Lung (tissue), 12 donors: Measurements from ENCODE around the gene CD38. TPM values are rescaled to one million over a fixed set of nuclear protein-coding genes. Genes with fewer than 3 reads are reported as not detected.

Experiments used
- ATAC-seq: fragments of 200-7000 bp; cut with Tn5 transposase; one replicate; pipeline ENCODE4 v1.9.1; 2020; ENCODE audit warnings: moderate number of reproducible peaks; ENCODE audit not compliant: insufficient read depth, low FRiP score
- DNase-seq, 3 donors: peaks; one replicate each; pipeline ENCODE4 v3.0.0-alpha.2; 2013 to 2017
- H3K27ac ChIP-seq, 2 donors: one replicate each; pipeline ENCODE4 v1.5.1; 2013; ENCODE audit warnings: mild to moderate bottlenecking in 2 of 2, moderate library complexity in 2 of 2, control low read depth in 1 of 2, inconsistent platforms in 1 of 2, low read depth in 1 of 2, low read length in 1 of 2
- H3K27me3 ChIP-seq, 3 donors: one replicate each; pipeline ENCODE4 v1.5.1; 2013; ENCODE audit warnings: low read length in 2 of 3; ENCODE audit not compliant: control insufficient read depth in 3 of 3, insufficient read depth in 3 of 3
- H3K36me3 ChIP-seq, 4 donors: one replicate each; pipeline ENCODE4 v1.5.1; 2013; ENCODE audit warnings: low read length in 4 of 4, mild to moderate bottlenecking in 1 of 4, moderate library complexity in 1 of 4; ENCODE audit not compliant: control insufficient read depth in 4 of 4, insufficient read depth in 4 of 4
- H3K4me1 ChIP-seq, 5 donors: one replicate each; pipeline ENCODE4 v1.5.1; 2013; ENCODE audit warnings: low read length in 5 of 5, mild to moderate bottlenecking in 2 of 5, moderate library complexity in 1 of 5; ENCODE audit not compliant: control insufficient read depth in 5 of 5, insufficient read depth in 5 of 5
- H3K4me3 ChIP-seq: one replicate; pipeline ENCODE4 v1.5.1; 2013; ENCODE audit warnings: mild to moderate bottlenecking, control low read depth, moderate library complexity
- H3K9ac ChIP-seq, 2 donors: one replicate each; pipeline ENCODE4 v1.5.1; 2013; ENCODE audit warnings: low read length in 2 of 2, control low read depth in 1 of 2; ENCODE audit not compliant: insufficient read depth in 1 of 2
- H3K9me3 ChIP-seq, 4 donors: one replicate each; pipeline ENCODE4 v1.5.1; 2013; ENCODE audit warnings: low read length in 3 of 4, mild to moderate bottlenecking in 1 of 4, moderate library complexity in 1 of 4; ENCODE audit not compliant: control insufficient read depth in 4 of 4, insufficient read depth in 3 of 4
- WGBS, 2 donors: extraction: QIAGEN DNeasy Blood & Tissue Kit; methylation state at CpG; one replicate each; pipeline ENCODE4 v1.1.7; 2013; 5-methylcytosine and 5-hydroxymethylcytosine counted together
- polyA plus RNA-seq, 2 donors: library from polyadenylated mRNA; stranded (reverse); fragments of 200-250 nt; gene quantifications; one replicate each; pipeline ENCODE4 v1.2.1, GENCODE V29; 2013
- total RNA-seq, 2 donors: library from RNA; depleted of rRNA in 1 of 2; stranded (reverse); fragments of >200 nt in 1 of 2; gene quantifications; one replicate each; pipeline ENCODE4 v1.2.1, GENCODE V29; 2014 to 2021
- TF ChIP-seq, protein P1 (sequence below): IDR thresholded peaks from 2 replicates; pipeline ENCODE4 v1.5.1; 2012; ENCODE audit warnings: mild to moderate bottlenecking; ENCODE audit errors: control extremely low read depth, extremely low read depth
- donor health status: control.
- donor health status: control.
- donor health status: Bipolar disorder and iron deficiency.
- donor health status: healthy.
- donor health status: DM: yes; HTN: yes; CAD: no.

Gene CD38
- total and polyA plus RNA-seq, 4 donors, result 4.8 to 47.2 (median 14.4) TPM

DNA sequence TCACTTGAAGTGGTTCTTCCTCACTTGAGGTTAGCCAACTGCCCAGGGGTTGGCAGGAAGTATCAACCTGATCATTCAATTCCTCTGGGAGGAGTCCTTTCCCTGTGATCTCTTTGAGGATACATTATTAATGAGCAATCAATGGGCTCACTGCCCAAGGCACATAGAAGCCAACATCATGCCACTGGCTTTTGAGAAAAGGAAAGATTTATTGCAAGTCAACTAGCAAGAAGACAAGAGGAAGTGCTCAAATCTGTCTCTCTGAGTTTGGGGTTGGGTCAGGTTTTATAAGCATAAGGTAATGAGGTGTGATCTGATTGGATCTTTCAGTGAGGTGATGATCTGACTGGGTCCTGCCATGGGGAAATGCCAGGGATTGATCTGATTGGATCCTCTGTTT, 120.8 kb downstream of the CD38 start:
- DNase-seq (no peak), ATAC-seq (no peak)
- Histone ChIP-seq H3K27ac (no peak overlapping the region), H3K4me3 (no peak overlapping the region), H3K9me3 (no peaks in the 10 kb centered on the region), H3K4me1 (no peaks in the 10 kb centered on the region), H3K27me3 (peaks cover 0 to 9% (median 0%) of the 10 kb centered on the region in 3 donors), H3K36me3 (no peaks in the 10 kb centered on the region), H3K9ac (no peak overlapping the region)
- TF ChIP-seq, protein P1, sequence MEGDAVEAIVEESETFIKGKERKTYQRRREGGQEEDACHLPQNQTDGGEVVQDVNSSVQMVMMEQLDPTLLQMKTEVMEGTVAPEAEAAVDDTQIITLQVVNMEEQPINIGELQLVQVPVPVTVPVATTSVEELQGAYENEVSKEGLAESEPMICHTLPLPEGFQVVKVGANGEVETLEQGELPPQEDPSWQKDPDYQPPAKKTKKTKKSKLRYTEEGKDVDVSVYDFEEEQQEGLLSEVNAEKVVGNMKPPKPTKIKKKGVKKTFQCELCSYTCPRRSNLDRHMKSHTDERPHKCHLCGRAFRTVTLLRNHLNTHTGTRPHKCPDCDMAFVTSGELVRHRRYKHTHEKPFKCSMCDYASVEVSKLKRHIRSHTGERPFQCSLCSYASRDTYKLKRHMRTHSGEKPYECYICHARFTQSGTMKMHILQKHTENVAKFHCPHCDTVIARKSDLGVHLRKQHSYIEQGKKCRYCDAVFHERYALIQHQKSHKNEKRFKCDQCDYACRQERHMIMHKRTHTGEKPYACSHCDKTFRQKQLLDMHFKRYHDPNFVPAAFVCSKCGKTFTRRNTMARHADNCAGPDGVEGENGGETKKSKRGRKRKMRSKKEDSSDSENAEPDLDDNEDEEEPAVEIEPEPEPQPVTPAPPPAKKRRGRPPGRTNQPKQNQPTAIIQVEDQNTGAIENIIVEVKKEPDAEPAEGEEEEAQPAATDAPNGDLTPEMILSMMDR, result no peak

DNA sequence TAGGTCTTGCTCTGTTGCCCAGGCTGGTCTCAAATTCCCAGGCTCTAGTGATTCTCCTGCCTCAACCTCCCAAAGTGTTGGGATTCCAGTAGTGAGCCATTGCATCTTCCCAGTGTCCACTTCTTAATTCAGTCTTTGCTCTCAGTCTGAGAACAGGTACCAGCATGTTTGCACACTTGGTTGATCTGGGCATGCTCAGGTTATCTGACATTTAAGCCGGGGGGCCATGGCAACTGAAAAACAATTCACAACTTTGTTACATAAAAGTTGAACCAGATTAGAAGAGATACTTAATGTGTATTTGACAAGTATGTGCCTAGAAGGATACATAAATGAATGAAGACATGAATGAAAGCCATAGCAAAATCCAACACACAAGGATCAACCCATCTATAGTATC, 121.4 kb downstream of the CD38 start:
- Histone ChIP-seq H3K4me3 (no peak overlapping the region), H3K27me3 (peaks cover 0 to 10% (median 0%) of the 10 kb centered on the region in 3 donors), H3K9ac (no peak overlapping the region), H3K9me3 (no peaks in the 10 kb centered on the region), H3K27ac (no peak overlapping the region), H3K36me3 (no peaks in the 10 kb centered on the region), H3K4me1 (no peaks in the 10 kb centered on the region)
- ATAC-seq, result no peak
- WGBS, 2 donors, result 87 to 97% methylated on average over 1 of the region's 1 CpG
- DNase-seq, result no peak
- TF ChIP-seq, protein P1, result no peak

DNA sequence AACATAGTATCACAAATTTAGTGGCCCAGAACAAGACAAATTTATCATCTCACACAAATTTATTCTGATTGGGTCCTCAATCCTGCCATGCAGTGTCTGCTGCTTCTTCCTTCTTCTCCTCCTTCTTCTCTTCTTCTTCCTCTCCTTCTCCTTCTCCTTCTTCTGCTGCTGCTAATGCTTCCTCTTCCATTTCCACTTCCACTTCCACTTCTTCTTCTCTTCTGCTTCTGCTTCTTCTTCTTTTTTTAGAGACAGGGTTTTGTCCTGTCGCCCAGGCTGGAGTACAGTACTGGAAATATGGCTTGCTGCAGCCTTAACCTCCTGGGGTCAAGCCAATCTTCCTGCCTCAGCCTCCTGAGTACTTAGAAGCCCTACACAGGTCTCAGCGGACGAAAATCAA, 122.9 kb downstream of the CD38 start:
- H3K27me3 ChIP-seq, result peaks cover 0 to 11% (median 0%) of the 10 kb centered on the region in 3 donors
- H3K36me3 ChIP-seq, result no peaks in the 10 kb centered on the region
- no peak overlapping the region for H3K4me3 ChIP-seq
- TF ChIP-seq, protein P1, result no peak
- no peak overlapping the region for H3K9ac ChIP-seq
- no peak overlapping the region for H3K27ac ChIP-seq
- ATAC-seq (no peak), DNase-seq (no peak)
- no peaks in the 10 kb centered on the region for H3K4me1 ChIP-seq
- 73 to 75% methylated on average over 3 of the region's 3 CpGs for WGBS, 2 donors
- H3K9me3 ChIP-seq, result no peaks in the 10 kb centered on the region

DNA sequence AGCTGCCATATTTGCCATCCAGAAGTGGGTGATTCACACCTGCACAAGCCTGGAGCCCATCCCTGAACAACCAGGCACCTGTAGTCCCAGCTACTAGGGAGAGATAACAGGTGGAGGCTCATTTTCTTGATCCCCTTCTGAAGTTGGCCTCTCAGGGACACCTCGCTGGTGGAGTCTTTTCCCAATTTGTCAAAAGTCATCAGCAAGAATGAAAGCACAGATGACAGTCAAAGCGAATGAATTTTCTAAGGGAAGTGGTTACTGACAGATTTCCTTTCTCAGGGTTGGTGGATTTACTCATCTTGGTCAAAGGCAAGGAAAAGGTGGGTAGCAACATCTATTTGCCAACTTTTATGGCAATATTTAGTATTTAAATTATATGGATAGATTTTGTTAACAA, 123.9 kb downstream of the CD38 start:
- ATAC-seq (no peak), DNase-seq (no peak)
- Histone ChIP-seq H3K27me3 (peaks cover 0 to 11% (median 0%) of the 10 kb centered on the region in 3 donors), H3K9ac (no peak overlapping the region), H3K36me3 (no peaks in the 10 kb centered on the region), H3K9me3 (peaks cover 0 to 2% (median 0%) of the 10 kb centered on the region in 4 donors), H3K4me3 (no peak overlapping the region), H3K4me1 (no peaks in the 10 kb centered on the region), H3K27ac (no peak overlapping the region)
- TF ChIP-seq, protein P1, result no peak
- WGBS, 2 donors, result 35 to 57% methylated on average over 2 of the region's 2 CpGs
